AG09309 (cell line): ENCODE results near the gene RBM38.
A peak's percentile ranks its signal among the peaks of the same experiment; 100 is the strongest.
"Not testable (repeated sequence)": the region's sequence is repeated elsewhere in the genome, so short reads cannot be mapped to it uniquely, and the experiment has no call there.

ENCODE experiments used
- DNase-seq: peaks from one replicate; pipeline ENCODE4 v3.0.0-alpha.2; 2010; ENCODE audit warnings: low read depth
- H3K4me3 ChIP-seq: 2 replicates; pipeline ENCODE4 v1.5.1; 2011; ENCODE audit warnings: mild to moderate bottlenecking, low read depth, low read length, moderate library complexity; ENCODE audit not compliant: control insufficient read depth
- CTCF ChIP-seq: IDR thresholded peaks from 2 replicates; pipeline ENCODE4 v1.5.1; 2011; ENCODE audit warnings: mild to moderate bottlenecking, low read depth, low read length, inconsistent platforms; ENCODE audit not compliant: insufficient read depth, control insufficient read depth; ENCODE audit errors: missing control alignments

The RBM38 gene

GRCh38 chr20:57350081-57350710, 41.0 kb upstream of the RBM38 start:
- no peak for TF ChIP-seq CTCF
- peak; percentile 18 for DNase-seq
- H3K4me3 ChIP-seq: no peak overlapping the region

- H3K4me3 ChIP-seq: peak overlapping the region; percentile 67
- DNase-seq: not testable (repeated sequence)
Observed at GRCh38 chr20:57350726-57351041, 40.5 kb upstream of the RBM38 start.

GRCh38 chr20:57351042-57351783, 40.0 kb upstream of the RBM38 start, which contains the start of gene RAE1:
Gene RAE1, plus strand, starts transcription at chr20:57351255. Its CDS starts 2,784 bp downstream, at chr20:57354039.
- peak; percentile 70 for DNase-seq
- no peak for TF ChIP-seq CTCF
- H3K4me3 ChIP-seq: peak within 1 kb of the TSS; percentile 67

- H3K4me3 ChIP-seq: peak overlapping the region; percentile 67
Observed at GRCh38 chr20:57352305-57352704, 38.9 kb upstream of the RBM38 start.

GRCh38 chr20:57353351-57353750, 37.8 kb upstream of the RBM38 start:
- DNase-seq: no peak
- TF ChIP-seq CTCF: no peak
- H3K4me3 ChIP-seq: no peak overlapping the region

More at GRCh38 chr20:57352305-57352704, 38.9 kb upstream of the RBM38 start:
- TF ChIP-seq CTCF: no peak
- no peak for DNase-seq

- peak; percentile 41 for DNase-seq
- H3K4me3 ChIP-seq: no peak overlapping the region
- TF ChIP-seq CTCF: no peak
Observed at GRCh38 chr20:57361517-57361916, 29.7 kb upstream of the RBM38 start.

GRCh38 chr20:57364451-57364850, 26.7 kb upstream of the RBM38 start:
- H3K4me3 ChIP-seq: no peak overlapping the region
- no peak for TF ChIP-seq CTCF
- no peak for DNase-seq
